Fibroblast of pulmonary artery (primary cell): ENCODE data around the gene ODAPH.
"Not testable (repeated sequence)": the region's sequence is repeated elsewhere in the genome, so short reads cannot be mapped to it uniquely, and the experiment has no call there.

Source experiments
- DNase-seq: peaks from one replicate; pipeline ENCODE4 v3.0.0-alpha.2; 2010; ENCODE audit warnings: low read depth
- H3K4me3 ChIP-seq: replicated peaks from 2 replicates; pipeline ENCODE4 v1.5.1; 2011; ENCODE audit warnings: low read depth, mild to moderate bottlenecking, control low read depth, low read length, moderate library complexity
- CTCF ChIP-seq: IDR thresholded peaks from 2 replicates; pipeline ENCODE4 v1.5.1; 2011; ENCODE audit warnings: mild to moderate bottlenecking, control low read depth, low read length, inconsistent platforms; ENCODE audit errors: missing control alignments

The ODAPH gene

GRCh38 chr4:75514949-75515612 lies 40.8 kb upstream of the ODAPH start:
- peak overlapping the region; percentile 92 for H3K4me3 ChIP-seq
- no peak for TF ChIP-seq CTCF
- no peak for DNase-seq

GRCh38 chr4:75516144-75516543 lies 39.7 kb upstream of the ODAPH start:
- no peak for DNase-seq
- H3K4me3 ChIP-seq = no peak overlapping the region
- TF ChIP-seq CTCF = no peak

GRCh38 chr4:75519452-75519851 lies 36.4 kb upstream of the ODAPH start:
- DNase-seq = not testable (repeated sequence)

GRCh38 chr4:75525086-75525485 lies 30.8 kb upstream of the ODAPH start:
- TF ChIP-seq CTCF = no peak
- no peak for DNase-seq
- H3K4me3 ChIP-seq = no peak overlapping the region

More at GRCh38 chr4:75519452-75519851, 36.4 kb upstream of the ODAPH start:
- not testable (repeated sequence) for H3K4me3 ChIP-seq

GRCh38 chr4:75525910-75526309 lies 30.0 kb upstream of the ODAPH start:
- DNase-seq = no peak
- no peak overlapping the region for H3K4me3 ChIP-seq
- TF ChIP-seq CTCF = no peak

- DNase-seq = no peak
- TF ChIP-seq CTCF = no peak
- H3K4me3 ChIP-seq = no peak overlapping the region
Measured at GRCh38 chr4:75527482-75527881, 28.4 kb upstream of the ODAPH start.

DNA sequence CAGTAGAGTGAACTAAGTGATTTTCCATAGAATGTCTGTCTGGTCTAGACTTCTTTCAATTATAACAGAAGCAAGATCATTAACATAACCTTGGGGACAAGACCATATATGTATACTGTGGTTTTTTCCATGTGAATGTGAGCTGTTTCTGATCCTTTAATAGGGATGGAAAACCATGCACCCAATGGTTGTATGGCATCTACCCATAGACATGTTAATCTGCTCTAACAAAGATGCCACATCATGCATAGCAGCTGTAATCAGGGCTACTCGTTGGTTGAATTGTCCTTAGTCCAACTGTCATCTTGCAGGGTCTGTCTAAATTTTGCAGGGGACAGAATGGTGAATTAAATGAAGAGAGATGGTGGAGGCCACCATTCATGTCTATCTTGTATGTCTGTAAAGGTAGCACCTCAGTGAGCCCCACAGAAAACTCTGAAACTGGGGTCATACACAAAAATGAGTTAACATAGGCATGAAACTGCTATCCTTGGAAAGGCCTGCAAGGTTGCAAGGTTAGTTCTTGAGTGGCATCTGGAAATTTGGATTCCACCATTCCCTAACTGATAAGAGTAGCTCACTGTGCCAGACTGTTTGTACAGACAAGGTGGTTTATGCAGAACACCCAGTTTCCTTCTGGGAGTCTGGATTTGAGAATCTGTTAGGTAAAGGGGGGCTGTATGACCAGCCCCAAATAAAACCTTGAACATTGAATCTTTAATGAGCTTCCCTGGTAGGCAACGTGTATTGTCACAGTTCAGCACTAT lies 25.1 kb upstream of the ODAPH start:
- no peak for DNase-seq
- TF ChIP-seq CTCF = no peak
- no peak overlapping the region for H3K4me3 ChIP-seq

GRCh38 chr4:75531536-75532143 lies 24.2 kb upstream of the ODAPH start:
- H3K4me3 ChIP-seq, DNase-seq: not testable (repeated sequence)

DNA sequence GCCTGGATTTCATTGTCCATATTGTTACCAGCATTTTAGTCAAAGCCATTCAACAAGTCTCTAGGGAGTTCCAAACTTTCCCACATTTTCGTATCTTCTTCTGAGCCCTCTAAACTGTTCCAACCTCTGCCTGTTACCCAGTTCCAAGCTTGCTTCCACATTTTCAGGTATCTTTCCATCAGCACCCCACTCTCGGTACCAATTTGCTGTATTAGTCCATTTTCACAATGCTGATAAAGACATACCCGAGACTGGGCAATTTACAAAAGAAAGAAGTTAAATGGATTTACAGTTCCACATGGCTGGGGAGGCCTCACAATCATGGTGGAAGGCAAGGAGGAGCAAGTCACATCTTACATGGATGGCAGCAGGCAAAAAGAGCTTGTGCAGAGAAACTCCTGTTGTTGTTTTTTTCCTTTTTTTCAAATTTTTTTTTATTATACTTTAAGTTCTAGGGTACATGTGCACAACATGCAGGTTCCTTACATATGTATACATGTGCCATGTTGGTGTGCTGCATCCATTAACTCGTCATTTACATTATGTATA lies 22.5 kb upstream of the ODAPH start:
- DNase-seq, H3K4me3 ChIP-seq: not testable (repeated sequence)

DNA sequence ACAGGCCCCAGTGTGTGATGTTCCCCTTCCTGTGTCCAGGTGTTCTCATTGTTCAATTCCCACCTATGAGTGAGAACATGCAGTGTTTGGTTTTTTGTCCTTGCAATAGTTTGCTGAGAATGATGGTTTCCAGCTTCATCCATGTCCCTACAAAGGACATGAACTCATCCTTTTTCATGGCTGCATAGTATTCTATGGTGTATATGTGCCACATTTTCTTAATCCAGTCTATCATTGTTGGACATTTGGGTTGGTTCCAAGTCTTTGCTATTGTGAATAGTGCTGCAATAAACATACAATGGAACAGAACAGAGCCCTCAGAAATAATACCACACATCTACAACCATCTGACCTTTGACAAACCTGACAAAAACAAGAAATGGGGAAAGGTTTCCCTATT lies 21.9 kb upstream of the ODAPH start:
- not testable (repeated sequence) for H3K4me3 ChIP-seq, DNase-seq

GRCh38 chr4:75537308-75537707 lies 18.6 kb upstream of the ODAPH start:
- DNase-seq, H3K4me3 ChIP-seq: not testable (repeated sequence)
